Pons (tissue), 1 donor: ENCODE measurements around the gene CLDN19.
"Not testable (repeated sequence)": the region's sequence is repeated elsewhere in the genome, so short reads cannot be mapped to it uniquely, and the experiment has no call there.

Experiments
- DNase-seq: peaks from one replicate; pipeline ENCODE4 v3.0.0-alpha.2; 2016; ENCODE audit warnings: low spot score

CLDN19 gene

GRCh38 chr1:42759114-42759513 is 19.1 kb upstream of the CLDN19 start:
- no peak for DNase-seq

- no peak for DNase-seq
Measured at GRCh38 chr1:42758641-42759040, 18.6 kb upstream of the CLDN19 start.

- no peak for DNase-seq
Measured at GRCh38 chr1:42757892-42758275, 17.8 kb upstream of the CLDN19 start.

- peak; percentile 61 for DNase-seq
Measured at GRCh38 chr1:42756956-42757891, 17.2 kb upstream of the CLDN19 start.

GRCh38 chr1:42753070-42753469 is 13.0 kb upstream of the CLDN19 start:
- DNase-seq = no peak

GRCh38 chr1:42752284-42752683 is 12.2 kb upstream of the CLDN19 start:
- no peak for DNase-seq

GRCh38 chr1:42751511-42752070 is 11.6 kb upstream of the CLDN19 start:
- DNase-seq = not testable (repeated sequence)

GRCh38 chr1:42750041-42750440 is 10.0 kb upstream of the CLDN19 start:
- no peak for DNase-seq

GRCh38 chr1:42748461-42749410 is 8.7 kb upstream of the CLDN19 start:
- DNase-seq = no peak

- DNase-seq = no peak
Measured at GRCh38 chr1:42748021-42748420, 8.0 kb upstream of the CLDN19 start.

- peak; percentile 17 for DNase-seq
Measured at GRCh38 chr1:42747125-42747524, 7.1 kb upstream of the CLDN19 start.

GRCh38 chr1:42746436-42747105 is 6.5 kb upstream of the CLDN19 start:
- DNase-seq = no peak

- no peak for DNase-seq
Measured at GRCh38 chr1:42745851-42746250, 5.8 kb upstream of the CLDN19 start.

GRCh38 chr1:42744148-42744413 is 4.0 kb upstream of the CLDN19 start:
- DNase-seq = no peak

GRCh38 chr1:42743317-42744147 is 3.5 kb upstream of the CLDN19 start:
- DNase-seq = no peak

GRCh38 chr1:42742617-42743316 is 2.7 kb upstream of the CLDN19 start:
- DNase-seq = no peak

GRCh38 chr1:42742141-42742540 is 2.1 kb upstream of the CLDN19 start:
- no peak for DNase-seq

- no peak for DNase-seq
Measured at GRCh38 chr1:42741706-42742105, 1.7 kb upstream of the CLDN19 start.

GRCh38 chr1:42740851-42741580 is 980 bp upstream of the CLDN19 start:
- peak; percentile 38 for DNase-seq

GRCh38 chr1:42738678-42739226 is 1.3 kb downstream of the CLDN19 start:
- no peak for DNase-seq
